Measurements from ENCODE around the gene RBM24.
"Not testable (repeated sequence)": the region's sequence is repeated elsewhere in the genome, so short reads cannot be mapped to it uniquely, and the experiment has no call there.

Gene RBM24

GRCh38 chr6:17292600-17293133, 11.5 kb downstream of the RBM24 start:
- DNase-seq: no peak

- no peak for DNase-seq
Measured at GRCh38 chr6:17293395-17293794, 12.2 kb downstream of the RBM24 start.

GRCh38 chr6:17297271-17298080, 16.3 kb downstream of the RBM24 start:
- DNase-seq: no peak

GRCh38 chr6:17298257-17298656, 17.1 kb downstream of the RBM24 start:
- DNase-seq: no peak

DNA sequence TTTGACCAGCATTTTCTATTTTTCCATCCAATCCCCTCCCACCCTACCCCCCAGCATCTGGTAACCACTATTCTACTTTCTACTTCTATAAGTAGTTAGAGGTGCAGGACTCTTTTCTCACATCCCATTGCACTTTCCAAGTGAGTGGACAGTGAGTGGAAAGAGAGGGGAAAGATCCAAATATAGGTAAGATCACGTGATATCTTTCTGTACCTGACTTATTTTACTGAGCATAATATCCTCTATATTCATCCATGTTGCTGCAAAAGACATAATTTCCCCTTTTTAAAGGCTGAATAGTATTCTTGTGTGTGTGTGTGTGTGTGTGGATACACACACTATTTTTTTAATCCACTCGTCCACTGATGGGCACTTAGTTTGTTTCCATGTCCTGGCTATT, 18.1 kb downstream of the RBM24 start:
- no peak for DNase-seq

DNA sequence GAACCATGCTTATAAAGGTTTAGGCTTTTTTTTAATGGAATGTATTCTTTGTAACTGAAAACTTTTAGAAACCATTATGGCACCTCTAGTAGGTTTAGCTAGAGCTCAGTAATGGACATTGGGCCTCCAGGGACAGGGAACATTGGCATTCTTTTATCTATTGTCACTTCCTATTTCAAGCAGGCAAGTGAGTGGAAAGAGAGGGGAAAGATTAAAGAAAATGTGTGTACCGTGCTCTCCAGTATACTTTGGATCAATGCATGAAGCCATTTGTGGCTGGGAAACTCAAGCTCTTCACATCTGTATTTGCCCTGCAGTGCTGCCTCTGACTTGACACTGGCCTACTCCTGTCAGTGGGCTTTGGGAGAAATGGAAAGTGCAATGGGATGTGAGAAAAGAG, 18.6 kb downstream of the RBM24 start:
- DNase-seq: no peak

DNA sequence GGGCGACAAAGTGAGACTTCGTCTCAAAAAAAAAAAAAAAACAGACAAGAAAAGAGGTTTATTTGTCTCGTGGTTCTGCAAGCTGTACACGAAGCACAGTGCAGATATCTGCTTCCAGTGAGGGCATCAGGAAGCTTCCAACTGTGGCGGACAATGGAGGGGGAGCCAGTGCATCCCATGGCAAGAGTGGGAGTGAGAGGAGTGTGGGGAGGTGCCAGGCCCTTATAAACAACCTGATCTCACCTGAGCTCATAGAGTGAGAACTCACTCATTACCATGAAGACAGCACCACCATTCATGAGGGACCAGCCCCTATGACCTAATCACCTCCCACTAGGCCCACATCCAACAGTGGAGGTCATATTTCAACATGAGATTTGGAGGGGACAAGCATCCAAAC, 19.5 kb downstream of the RBM24 start:
- no peak for DNase-seq

GRCh38 chr6:17303444-17303843, 22.3 kb downstream of the RBM24 start:
- DNase-seq: no peak

DNA sequence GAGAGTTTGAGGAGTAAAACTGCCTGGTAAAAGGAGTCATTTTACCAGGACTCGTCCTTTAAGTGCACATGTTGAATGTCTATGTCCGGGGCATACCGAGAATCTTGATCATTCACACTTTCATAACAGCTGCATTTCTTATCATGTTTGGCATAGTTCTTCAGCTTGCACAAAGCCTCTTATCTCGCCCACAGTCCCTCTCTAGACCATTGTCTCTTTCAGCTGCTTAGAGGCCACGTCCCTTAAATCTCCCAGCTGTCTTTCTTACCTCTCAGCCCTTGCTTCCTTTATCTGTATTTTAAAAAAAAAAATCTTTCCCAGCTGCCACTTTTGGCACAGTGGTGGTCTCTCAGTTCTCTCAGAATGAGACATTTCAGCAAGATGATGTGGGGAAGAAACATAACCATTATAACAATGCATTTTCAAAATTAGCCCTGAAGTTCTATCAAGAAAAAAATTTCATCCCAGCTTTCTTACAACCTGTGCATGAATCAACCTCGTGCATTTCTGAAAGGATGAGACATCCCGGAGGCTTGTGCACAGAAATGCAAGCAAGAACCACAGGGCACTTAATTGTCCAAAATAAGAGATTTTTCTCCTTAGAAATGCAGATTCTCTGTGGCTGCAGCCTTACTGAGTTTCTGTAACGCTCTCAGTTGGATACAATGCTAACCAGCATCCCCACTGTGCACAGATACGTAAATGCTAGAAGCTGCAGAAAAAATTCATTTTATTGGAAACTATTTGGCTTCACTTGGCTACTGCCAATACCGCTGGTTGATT, 24.2 kb downstream of the RBM24 start:
- no peak for DNase-seq

- DNase-seq: no peak
Measured at GRCh38 chr6:17311595-17312311, 30.6 kb downstream of the RBM24 start.

DNA sequence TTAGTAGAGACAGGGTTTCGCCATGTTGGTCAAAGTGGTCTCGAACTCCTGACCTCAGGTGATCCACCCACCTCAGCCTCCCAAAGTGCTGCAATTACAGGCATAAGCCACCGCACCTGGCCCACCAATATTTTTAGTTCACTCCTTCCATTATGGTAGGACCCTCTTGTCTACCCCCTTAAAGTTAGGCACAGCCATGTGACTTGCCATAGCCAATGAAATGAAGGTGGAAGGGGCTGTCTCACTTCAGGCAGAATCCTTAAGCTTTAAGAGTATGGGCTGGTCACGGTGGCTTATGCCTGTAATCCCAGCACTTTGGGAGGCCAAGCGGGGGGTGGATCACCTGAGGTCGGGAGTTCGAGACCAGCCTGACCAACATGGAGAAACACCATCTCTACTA, 32.1 kb downstream of the RBM24 start:
- DNase-seq: not testable (repeated sequence)

- no peak for DNase-seq
Measured at GRCh38 chr6:17313971-17314370, 32.8 kb downstream of the RBM24 start.

GRCh38 chr6:17315262-17315661, 34.1 kb downstream of the RBM24 start:
- DNase-seq: no peak

GRCh38 chr6:17318435-17319165, 37.4 kb downstream of the RBM24 start:
- no peak for DNase-seq

DNA sequence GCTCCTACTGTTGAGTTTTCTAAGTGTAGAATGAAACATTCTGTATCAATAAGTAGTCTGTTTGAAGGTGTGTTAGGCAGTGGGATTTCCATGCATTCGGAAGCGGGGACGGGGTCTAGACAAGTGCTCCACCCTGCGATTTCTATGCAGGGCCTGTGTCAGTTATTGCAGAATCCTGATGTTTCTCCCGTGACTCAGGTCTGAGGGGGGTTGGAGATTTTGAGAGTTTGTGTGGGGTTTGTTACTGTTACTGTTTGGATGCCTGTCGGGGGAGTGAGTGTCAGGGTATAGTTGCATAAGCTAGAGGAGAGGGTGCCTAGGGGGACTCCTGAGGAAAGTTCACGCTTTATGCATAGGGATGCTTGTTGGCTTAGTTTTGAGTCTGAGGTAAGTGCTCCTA, 39.1 kb downstream of the RBM24 start:
- DNase-seq: not testable (repeated sequence)

DNA sequence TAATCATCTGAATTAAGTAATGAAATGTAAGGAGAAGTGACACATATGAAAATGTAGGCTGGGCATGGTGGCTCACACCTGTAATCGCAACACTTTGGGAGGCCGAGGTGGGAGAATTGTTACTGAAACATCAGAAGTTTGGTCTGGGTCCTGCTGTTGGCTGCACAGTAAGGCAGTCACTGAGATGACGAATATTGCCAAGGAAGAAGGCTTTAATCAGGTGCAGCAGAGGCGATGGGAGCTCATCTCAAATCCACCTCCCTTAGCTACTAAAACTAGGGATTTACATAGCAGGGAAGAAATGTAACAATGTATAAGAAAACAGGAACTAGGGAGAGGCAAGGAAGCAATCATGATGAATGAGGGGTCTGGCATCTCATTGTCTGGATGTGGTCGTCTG, 50.1 kb downstream of the RBM24 start:
- no peak for DNase-seq

- DNase-seq: no peak
Measured at GRCh38 chr6:17334265-17334664, 53.1 kb downstream of the RBM24 start.

- no peak for DNase-seq
Measured at GRCh38 chr6:17336425-17336824, 55.3 kb downstream of the RBM24 start.

DNA sequence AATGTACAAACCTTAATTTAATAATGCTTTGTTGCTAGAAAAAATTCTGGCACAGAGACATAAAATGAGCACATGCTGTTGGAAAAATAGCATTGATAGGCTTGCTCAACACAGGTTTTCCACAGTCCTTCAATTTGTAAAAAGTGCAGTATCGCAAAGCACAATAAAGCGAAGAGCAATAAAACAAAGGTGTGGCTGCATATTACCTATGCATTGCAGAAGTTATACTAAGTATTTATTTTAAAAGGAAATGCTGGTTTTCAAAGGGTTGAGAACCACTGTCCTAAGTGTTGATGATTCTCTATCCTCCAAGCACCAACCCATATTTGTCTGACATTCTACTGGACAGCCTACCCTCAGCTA, 58.1 kb downstream of the RBM24 start:
- no peak for DNase-seq

DNA sequence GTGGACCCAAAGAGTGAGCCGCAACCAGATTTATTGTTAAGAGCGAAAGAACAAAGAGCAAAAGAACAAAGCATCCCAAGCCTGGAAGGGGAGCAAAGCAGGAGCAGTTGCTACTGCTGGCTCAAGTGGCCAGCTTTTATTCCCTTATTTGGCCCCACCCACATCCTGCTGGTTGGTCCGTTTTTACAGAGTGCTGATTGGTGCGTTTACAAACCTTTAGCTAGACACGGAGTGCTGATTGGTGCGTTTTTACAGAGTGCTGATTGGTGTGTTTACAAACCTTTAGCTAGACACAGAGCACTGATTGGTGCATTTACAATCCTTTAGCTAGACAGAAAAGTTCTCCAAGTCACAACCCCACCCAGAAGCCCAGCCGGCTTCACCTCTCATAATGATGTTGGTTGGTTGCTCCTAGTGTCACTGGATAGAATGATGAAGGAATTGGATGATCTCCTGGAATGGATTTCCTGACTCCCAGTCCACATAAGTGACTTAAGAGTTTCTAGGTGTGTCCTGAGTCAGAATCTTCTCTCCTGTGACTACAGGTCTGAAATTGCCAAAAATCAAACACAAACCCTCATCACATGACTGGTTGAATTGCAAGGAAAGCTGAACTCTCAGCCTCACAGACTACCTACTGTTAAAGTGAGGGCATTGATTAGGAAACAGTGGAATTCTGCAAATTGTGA, 60.1 kb downstream of the RBM24 start:
- no peak for DNase-seq

- DNase-seq: no peak
Measured at GRCh38 chr6:17341891-17342290, 60.7 kb downstream of the RBM24 start.

DNA sequence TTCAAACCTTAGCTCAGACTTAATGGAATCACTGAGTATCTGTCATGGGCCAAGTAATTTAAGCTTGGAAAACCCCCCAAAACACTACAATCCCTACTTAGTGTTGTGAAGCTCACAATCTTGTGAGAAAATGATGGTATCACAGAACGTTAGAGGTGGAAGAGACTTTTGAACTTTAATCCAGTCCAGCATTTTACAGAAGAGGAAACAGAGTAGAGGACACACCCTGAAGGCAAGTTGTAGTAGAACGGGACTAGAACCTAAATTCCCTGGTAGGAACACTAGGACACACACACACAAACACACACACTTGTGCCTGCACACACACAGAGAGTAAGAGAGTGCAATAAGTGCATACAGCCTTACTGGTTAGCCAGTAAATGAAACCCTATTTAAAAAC, 62.1 kb downstream of the RBM24 start:
- DNase-seq: no peak
